K562 (cell line): ENCODE results near the gene SMG7. TPM values are rescaled to one million over a fixed set of nuclear protein-coding genes. Genes with fewer than 3 reads are reported as not detected.

Experiments
- BMI1 ChIP-seq: fragments of 150-350 bp; IDR thresholded peaks from 2 replicates; pipeline ENCODE4 v1.6.1; 2014; ENCODE audit warnings: low read length
- BRD4 ChIP-seq: fragments of 200-600 bp; sonication (generic); IDR thresholded peaks from 2 replicates; pipeline ENCODE4 v1.6.1; 2017; ENCODE audit warnings: inconsistent platforms
- ILK ChIP-seq: fragments of 450-650 bp; IDR thresholded peaks from 2 replicates; pipeline ENCODE4 v1.6.1; 2016; ENCODE audit warnings: missing genetic modification characterization, low read depth, mild to moderate bottlenecking, missing compliant biosample characterization, moderate library complexity, borderline replicate concordance
- JUND ChIP-seq, 2 experiments: IDR thresholded peaks; 2 replicates in 1 of 2; 3 replicates in 1 of 2; pipeline ENCODE4 v1.6.1; 2011; ENCODE audit warnings: borderline replicate concordance in 2 of 2, low read depth in 2 of 2, low read length in 2 of 2, improper control_type of control experiment in 1 of 2, missing biosample characterization in 1 of 2, missing genetic modification characterization in 1 of 2, missing genetic modification reagents in 1 of 2
- MCM7 ChIP-seq, 2 experiments: fragments of 450-650 bp; IDR thresholded peaks; 2 replicates each; pipeline ENCODE4 v1.6.1; 2016 to 2018
- MLLT1 ChIP-seq, 2 experiments: fragments of 450-650 bp; IDR thresholded peaks; 2 replicates each; pipeline ENCODE4 v1.6.1; 2016
- MXI1 ChIP-seq: IDR thresholded peaks from 2 replicates; pipeline ENCODE4 v1.6.1; 2011; ENCODE audit warnings: low read depth, mild to moderate bottlenecking, improper control_type of control experiment, low read length
- RCOR1 ChIP-seq, 2 experiments: IDR thresholded peaks; 2 replicates each; pipeline ENCODE4 v1.6.1; 2012; ENCODE audit warnings: low read depth in 2 of 2, low read length in 2 of 2, borderline replicate concordance in 1 of 2, improper control_type of control experiment in 1 of 2
- SFPQ ChIP-seq: fragments of 200-400 bp; formaldehyde crosslinking; IDR thresholded peaks from 2 replicates; pipeline ENCODE4 v1.6.1; 2017; ENCODE audit warnings: mild to moderate bottlenecking, low read depth, low read length, moderate library complexity
- STAT6 ChIP-seq: sonication (generic); formaldehyde crosslinking; IDR thresholded peaks from 2 replicates; pipeline ENCODE4 v1.8.1; 2023; ENCODE audit warnings: mild to moderate bottlenecking, missing genetic modification reagents
- ZNF407 ChIP-seq: fragments of 450-650 bp; IDR thresholded peaks from 2 replicates; pipeline ENCODE4 v1.6.1; 2016; ENCODE audit warnings: low read depth
- polyA plus RNA-seq, 8 experiments: library from polyadenylated mRNA; depleted of rRNA in 4 of 8; stranded (reverse) in 5 of 8; unstranded in 3 of 8; fragments of >200 nt; fragmentation: Nextera tagmentation in 2 of 8; fragmentation: Illumina TruSeq in 1 of 8; extraction: Ambion mirVana in 2 of 8; extraction: Trizol in 1 of 8; gene quantifications; 2 replicates each; pipeline versions ENCODE4 v1.2.1 to v1.2.3, GENCODE V29; 2011 to 2014; ENCODE audit warnings: inconsistent platforms in 1 of 8, missing spikeins in 1 of 8
- total RNA-seq, 7 experiments: library from RNA; depleted of rRNA in 6 of 7; stranded (reverse); fragments of >200 nt in 6 of 7; fragmentation: Illumina TruSeq in 2 of 7; extraction: Trizol in 2 of 7; gene quantifications; 2 replicates each; pipeline versions ENCODE4 v1.2.1 to v1.2.3, GENCODE V29; 2011 to 2021; ENCODE audit warnings: low replicate concordance in 1 of 7

SMG7 gene
- total and polyA plus RNA-seq, 9 of the 15 experiments (the other 6 are each of a cell fraction or from before 2014, with no cell fraction given): 12.4 to 74.6 (median 29.0) TPM

GRCh38 chr1:183471743-183472487, 384 bp upstream of the SMG7 start (continued):
- TF ChIP-seq ZNF407: no peak
- no peak for TF ChIP-seq SFPQ
- TF ChIP-seq MXI1: peak; percentile 99
- peak; percentile 57; the same call in 1 of the 2 replicates for TF ChIP-seq BRD4
- no peak for TF ChIP-seq ILK (tag)
- peak; percentile 97 for TF ChIP-seq BMI1
- peak; percentile 58; the same call in 1 of the 2 replicates for TF ChIP-seq JUND (IDR thresholded peaks at IDR 0.05; ENCODE audit: borderline replicate concordance, low read depth, low read length)
- peak; percentile 78; the same call in 2 of the 3 replicates for TF ChIP-seq JUND (tag; IDR thresholded peaks at IDR 0.05; ENCODE audit: borderline replicate concordance, low read depth, low read length)
- no peak for TF ChIP-seq STAT6 (CRISPR knock-in tag)
- no peak for TF ChIP-seq MCM7 (IDR thresholded peaks at IDR 0.05)
- peak; percentile 76 to 82 for TF ChIP-seq MLLT1 (IDR thresholded peaks at IDR 0.05)
- peak in 1 of 2 experiments; percentile 87; a peak in 3 of 4 replicates for TF ChIP-seq RCOR1 (IDR thresholded peaks at IDR 0.05; ENCODE audit: borderline replicate concordance in 1 of 2, low read depth in 2 of 2, low read length in 2 of 2)
